Non-pigmented ciliary epithelial cell (primary cell): ENCODE results near the gene PRKAG2.
A peak's percentile ranks its signal among the peaks of the same experiment; 100 is the strongest.
"Not testable (repeated sequence)": the region's sequence is repeated elsewhere in the genome, so short reads cannot be mapped to it uniquely, and the experiment has no call there.

ENCODE experiments used
- DNase-seq: peaks from one replicate; pipeline ENCODE4 v3.0.0-alpha.2; 2010; ENCODE audit warnings: low read depth

Gene PRKAG2

GRCh38 chr7:151851145-151851751 lies 25.7 kb downstream of the PRKAG2 start:
- no peak for DNase-seq

DNA sequence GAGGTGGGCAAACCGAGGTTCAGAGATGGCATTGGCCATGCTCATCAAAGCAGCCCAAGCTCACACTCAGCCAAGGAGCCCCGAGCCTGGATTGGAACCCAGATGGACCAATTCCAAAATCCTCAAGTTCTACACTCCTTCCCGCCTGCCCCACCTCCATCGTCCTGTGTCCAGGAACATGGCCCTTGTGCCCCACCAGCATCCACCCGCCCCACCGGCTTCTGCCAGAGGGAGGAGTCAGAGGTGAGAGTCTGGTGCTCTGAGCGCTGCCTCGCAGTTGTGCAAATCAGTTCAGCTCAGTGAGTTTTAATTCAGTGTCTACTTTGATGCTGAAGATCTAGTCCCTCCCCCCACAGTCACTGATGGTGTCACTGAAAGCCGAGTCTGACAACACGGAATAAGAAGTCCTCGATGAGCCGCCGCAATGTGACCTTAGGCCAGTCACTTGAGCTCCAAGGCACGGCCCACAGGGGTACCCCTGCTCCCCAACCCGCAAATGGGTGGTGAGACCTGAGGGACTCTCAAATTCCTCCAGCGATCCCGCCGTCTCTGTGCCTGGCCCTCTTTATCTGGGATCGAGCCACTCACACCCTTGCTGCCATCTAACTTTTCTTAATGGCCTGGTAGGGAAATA lies 26.3 kb downstream of the PRKAG2 start:
- DNase-seq, result no peak

GRCh38 chr7:151849879-151850260 lies 27.0 kb downstream of the PRKAG2 start:
- no peak for DNase-seq

- no peak for DNase-seq
These were observed 27.7 kb downstream of the PRKAG2 start for GRCh38 chr7:151849008-151849878.

DNA sequence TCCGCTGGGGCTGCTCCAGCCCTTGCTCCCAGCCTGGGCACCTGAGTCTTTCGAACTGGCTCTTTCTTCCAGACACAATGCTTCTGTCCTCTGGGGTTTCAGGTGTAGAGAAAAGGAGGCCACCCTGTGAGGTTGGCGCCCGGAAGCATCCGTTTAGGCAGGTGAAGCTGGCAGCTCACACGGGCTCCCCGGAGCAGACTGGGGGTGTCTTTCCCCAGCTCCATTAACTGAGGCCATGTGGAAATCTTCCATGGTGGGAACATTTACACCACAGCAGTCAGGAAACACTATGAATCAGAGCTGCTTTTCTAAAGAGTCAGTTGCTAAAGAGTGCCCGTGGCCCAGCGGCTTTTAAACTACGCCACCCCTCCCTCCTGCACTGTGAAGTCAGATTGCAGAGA lies 29.2 kb downstream of the PRKAG2 start:
- DNase-seq, result no peak

DNA sequence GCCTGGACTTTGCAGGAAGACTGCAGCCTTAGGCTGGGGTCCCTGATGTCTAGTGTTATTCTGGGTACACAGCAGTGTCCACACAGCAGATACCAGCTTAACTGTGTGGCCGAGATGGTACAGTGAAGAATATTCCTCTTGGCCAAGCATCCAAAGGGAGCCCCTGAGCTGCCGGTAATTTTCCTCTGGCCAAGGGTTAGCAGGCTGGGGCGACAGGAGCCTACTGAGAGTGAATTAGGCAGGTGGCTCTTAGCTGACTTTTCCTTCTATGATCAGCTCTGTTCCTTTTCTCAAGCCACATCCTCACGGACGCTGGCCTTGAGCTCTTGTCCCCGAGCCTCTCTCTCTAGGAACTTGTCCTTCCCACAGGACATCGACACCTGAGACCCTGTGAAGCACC lies 29.8 kb downstream of the PRKAG2 start:
- DNase-seq, result no peak

GRCh38 chr7:151845412-151846205 lies 31.3 kb downstream of the PRKAG2 start:
- DNase-seq, result no peak

DNA sequence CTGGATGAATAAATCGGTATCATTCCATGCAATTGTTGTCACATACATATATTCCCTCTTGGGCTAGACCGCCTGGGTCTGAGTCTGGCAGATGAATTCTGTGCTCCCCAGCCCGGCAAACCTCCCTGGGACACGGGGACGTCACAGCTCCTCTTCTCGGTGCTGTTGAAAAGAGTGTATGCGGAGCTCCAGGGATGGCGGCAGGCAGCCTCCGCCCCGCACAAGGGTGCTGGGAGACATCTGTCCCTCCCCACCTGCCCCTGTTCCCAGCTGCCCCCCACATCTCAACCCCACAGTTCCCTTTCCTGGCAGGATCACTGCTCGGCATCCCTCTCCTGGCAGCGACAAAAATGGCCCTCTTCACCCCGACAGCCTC lies 32.1 kb downstream of the PRKAG2 start:
- no peak for DNase-seq

- DNase-seq, result peak; percentile 27
These were observed 32.7 kb downstream of the PRKAG2 start for GRCh38 chr7:151844071-151844824.

DNA sequence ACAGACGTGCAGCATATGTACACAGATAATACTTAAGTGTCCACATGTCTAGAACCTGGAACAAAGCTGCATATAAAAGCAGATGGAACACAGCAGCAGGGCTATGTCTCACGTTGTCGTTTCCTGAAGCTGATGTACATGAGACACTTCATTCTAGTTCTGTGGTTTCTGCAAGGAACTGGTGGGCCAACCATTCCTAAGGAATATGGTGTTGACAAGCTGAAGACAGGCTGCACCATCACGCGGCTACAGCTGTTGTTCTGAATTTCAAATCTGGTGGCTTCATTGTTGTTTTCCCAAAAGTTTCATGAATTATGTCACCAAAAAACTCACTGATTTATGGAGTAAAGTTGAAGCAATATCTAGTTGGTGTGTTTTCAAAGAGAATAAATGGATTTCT lies 33.7 kb downstream of the PRKAG2 start:
- no peak for DNase-seq

- DNase-seq, result not testable (repeated sequence)
These were observed 35.4 kb downstream of the PRKAG2 start for GRCh38 chr7:151841395-151842051.

GRCh38 chr7:151840088-151840910 lies 36.6 kb downstream of the PRKAG2 start:
- DNase-seq, result no peak

GRCh38 chr7:151839451-151839921 lies 37.4 kb downstream of the PRKAG2 start:
- no peak for DNase-seq

- no peak for DNase-seq
These were observed 38.0 kb downstream of the PRKAG2 start for GRCh38 chr7:151838861-151839381.

DNA sequence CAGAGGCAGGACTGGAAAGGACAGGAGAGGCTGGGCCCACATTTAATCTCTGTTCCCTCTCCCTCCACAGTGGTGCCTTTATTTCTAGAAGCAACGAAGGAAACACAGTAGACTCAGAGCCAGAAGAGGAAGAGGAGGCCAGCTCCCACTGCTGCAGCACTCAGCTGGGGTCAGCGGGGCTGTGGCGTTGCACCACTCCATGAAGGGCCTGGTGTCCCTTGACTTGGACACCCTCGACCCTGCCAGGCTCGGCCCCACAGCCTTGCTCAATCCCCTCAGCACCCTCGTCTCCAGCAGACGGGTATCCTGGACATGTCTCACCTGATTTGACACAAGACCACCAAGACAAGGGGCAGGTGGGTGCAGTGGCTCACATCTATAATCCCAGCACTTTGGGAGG lies 38.8 kb downstream of the PRKAG2 start:
- DNase-seq, result no peak

- DNase-seq, result no peak
These were observed 39.5 kb downstream of the PRKAG2 start for GRCh38 chr7:151837285-151838042.

DNA sequence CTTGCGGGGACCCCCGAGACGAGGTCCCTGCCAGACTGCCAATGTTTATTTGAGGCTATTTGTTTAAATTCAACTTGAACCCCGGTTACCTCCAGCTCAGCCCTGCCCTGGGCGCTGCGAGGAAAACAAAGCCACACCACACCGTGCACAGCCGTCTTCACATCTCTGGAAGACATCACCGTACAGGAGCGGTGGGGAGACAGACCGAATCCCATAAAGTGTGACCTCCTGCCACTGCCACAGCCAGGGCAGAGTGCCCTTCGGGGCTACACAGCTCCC lies 40.0 kb downstream of the PRKAG2 start:
- DNase-seq, result no peak

GRCh38 chr7:151836191-151836926 lies 40.6 kb downstream of the PRKAG2 start:
- DNase-seq, result no peak

GRCh38 chr7:151835636-151836035 lies 41.3 kb downstream of the PRKAG2 start:
- DNase-seq, result no peak
